Testis (tissue), 3 donors: ENCODE data around the gene CHST8. TPM values are rescaled to one million over a fixed set of nuclear protein-coding genes. Genes with fewer than 3 reads are reported as not detected.

Experiments
- DNase-seq: peaks from one replicate; pipeline ENCODE4 v3.0.0-alpha.2; 2019
- H3K27ac ChIP-seq, 2 donors: fragments of 200-600 bp; sonication (generic); one replicate each; pipeline ENCODE4 v1.5.1; 2019
- H3K27me3 ChIP-seq: fragments of 200-600 bp; sonication (generic); one replicate; pipeline ENCODE4 v1.5.1; 2019
- H3K36me3 ChIP-seq: fragments of 200-600 bp; sonication (generic); one replicate; pipeline ENCODE4 v1.5.1; 2017; ENCODE audit warnings: low read depth; ENCODE audit errors: missing control alignments
- H3K4me1 ChIP-seq: fragments of 200-600 bp; sonication (generic); one replicate; pipeline ENCODE4 v1.5.1; 2019
- H3K4me3 ChIP-seq, 2 donors: fragments of 200-600 bp; sonication (generic); one replicate each; pipeline ENCODE4 v1.5.1; 2017 to 2019
- H3K9me3 ChIP-seq: fragments of 200-600 bp; sonication (generic); one replicate; pipeline ENCODE4 v1.5.1; 2017
- POLR2A ChIP-seq: fragments of 450-650 bp; IDR thresholded peaks from one replicate; pipeline ENCODE4 v1.6.1; 2017; ENCODE audit warnings: antibody characterized with exemption, mild to moderate bottlenecking, moderate library complexity
- WGBS, 2 donors: methylation state at CpG; one replicate each; pipeline ENCODE4 v1.1.5; 2018; 5-methylcytosine and 5-hydroxymethylcytosine counted together
- intact Hi-C: fragments of 100-400 bp; cut with DNase I; formaldehyde crosslinking; loops from one replicate; pipeline ENCODE4 v1.15.1; 2023; ENCODE audit warnings: low total_unique reads
- polyA plus RNA-seq: library from polyadenylated mRNA; stranded (reverse); fragments of 350-450 nt; fragmentation: Illumina TruSeq; extraction: RNeasy Lipid Tissue Mini Kit (QIAGEN cat#74804); gene quantifications from one replicate; pipeline ENCODE4 v1.2.3, GENCODE V29; 2014; ENCODE audit warnings: low read depth, low replicate concordance; ENCODE audit not compliant: insufficient read depth
- total RNA-seq, 2 donors: library from RNA; depleted of rRNA; stranded (reverse); fragments of >200 nt; gene quantifications; one replicate each; pipeline ENCODE4 v1.2.3, GENCODE V29; 2016
- TF ChIP-seq, protein P1 (sequence below), 3 experiments: fragments of 450-650 bp in 2 of 3; fragments of 200-600 bp in 1 of 3; sonication (generic) in 1 of 3; IDR thresholded peaks; one replicate each; pipeline ENCODE4 v1.5.1; 2016 to 2019; ENCODE audit warnings: antibody characterized with exemption in 3 of 3, mild to moderate bottlenecking in 2 of 3, moderate library complexity in 1 of 3

CHST8 gene
- total and polyA plus RNA-seq, 3 donors from 2014 or later: 0.75 to 0.93 (median 0.79) TPM

DNA sequence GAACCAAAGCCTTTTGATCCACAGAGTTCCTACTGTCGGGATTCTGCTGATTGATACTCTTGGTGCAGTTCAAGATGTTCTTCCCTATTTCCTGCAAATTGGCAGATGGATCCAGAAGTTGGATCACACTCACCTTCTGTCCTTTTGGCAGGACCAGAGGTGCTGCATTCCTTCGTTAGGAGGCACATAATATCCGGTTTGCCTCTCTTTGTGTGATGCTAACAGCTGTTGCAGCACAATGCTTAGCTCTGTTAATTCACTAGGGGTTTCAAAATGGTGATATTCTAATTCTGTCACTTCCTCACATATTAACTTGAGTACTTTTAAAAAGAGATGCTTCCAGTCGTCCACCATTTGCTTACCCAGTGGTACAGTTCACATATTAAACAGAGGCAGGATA lies 15.2 kb upstream of the CHST8 start:
- intact Hi-C loops: no loop called here
- DNase-seq: no peak

DNA sequence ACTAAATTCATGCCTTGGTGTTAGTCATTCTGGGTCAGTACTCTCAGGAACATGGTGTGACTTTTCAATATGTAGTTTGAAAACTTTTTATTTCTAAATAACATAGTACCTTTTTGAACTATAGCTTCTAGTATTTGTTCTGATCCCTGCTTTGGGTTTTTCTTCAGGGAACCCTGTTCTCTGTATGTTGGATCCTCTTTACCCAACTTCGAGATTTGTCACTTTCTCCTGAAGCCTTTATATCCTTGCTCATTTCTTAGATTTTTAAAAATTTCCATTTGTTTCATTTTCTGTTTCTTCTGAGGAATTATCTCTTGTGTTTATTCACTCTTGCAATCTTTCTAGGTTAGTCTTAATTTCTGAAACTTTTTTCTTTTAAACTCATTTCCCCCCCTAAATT lies 12.4 kb upstream of the CHST8 start:
- intact Hi-C loops: no loop called here
- no peaks in the 10 kb centered on the region for H3K27me3 ChIP-seq
- no peaks in the 10 kb centered on the region for H3K4me1 ChIP-seq
- H3K27ac ChIP-seq: no peak overlapping the region
- H3K36me3 ChIP-seq: no peaks in the 10 kb centered on the region
- H3K9me3 ChIP-seq: no peaks in the 10 kb centered on the region
- no peak overlapping the region for H3K4me3 ChIP-seq
- 71% methylated on average over 1 of the region's 1 CpG for WGBS, 2 donors
- DNase-seq: no peak
- TF ChIP-seq, protein P1, sequence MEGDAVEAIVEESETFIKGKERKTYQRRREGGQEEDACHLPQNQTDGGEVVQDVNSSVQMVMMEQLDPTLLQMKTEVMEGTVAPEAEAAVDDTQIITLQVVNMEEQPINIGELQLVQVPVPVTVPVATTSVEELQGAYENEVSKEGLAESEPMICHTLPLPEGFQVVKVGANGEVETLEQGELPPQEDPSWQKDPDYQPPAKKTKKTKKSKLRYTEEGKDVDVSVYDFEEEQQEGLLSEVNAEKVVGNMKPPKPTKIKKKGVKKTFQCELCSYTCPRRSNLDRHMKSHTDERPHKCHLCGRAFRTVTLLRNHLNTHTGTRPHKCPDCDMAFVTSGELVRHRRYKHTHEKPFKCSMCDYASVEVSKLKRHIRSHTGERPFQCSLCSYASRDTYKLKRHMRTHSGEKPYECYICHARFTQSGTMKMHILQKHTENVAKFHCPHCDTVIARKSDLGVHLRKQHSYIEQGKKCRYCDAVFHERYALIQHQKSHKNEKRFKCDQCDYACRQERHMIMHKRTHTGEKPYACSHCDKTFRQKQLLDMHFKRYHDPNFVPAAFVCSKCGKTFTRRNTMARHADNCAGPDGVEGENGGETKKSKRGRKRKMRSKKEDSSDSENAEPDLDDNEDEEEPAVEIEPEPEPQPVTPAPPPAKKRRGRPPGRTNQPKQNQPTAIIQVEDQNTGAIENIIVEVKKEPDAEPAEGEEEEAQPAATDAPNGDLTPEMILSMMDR (IDR thresholded peaks at IDR 0.05): no peak
- no peak for TF ChIP-seq POLR2A

More for the DNA sequence above, 15.2 kb upstream of the CHST8 start:
- TF ChIP-seq, protein P1 (IDR thresholded peaks at IDR 0.05): no peak
- no peak for TF ChIP-seq POLR2A
- WGBS, 2 donors: 45 to 63% methylated on average over 4 of the region's 4 CpGs
- no peak overlapping the region for H3K4me3 ChIP-seq
- no peaks in the 10 kb centered on the region for H3K9me3 ChIP-seq
- no peaks in the 10 kb centered on the region for H3K27me3 ChIP-seq
- H3K36me3 ChIP-seq: no peaks in the 10 kb centered on the region
- H3K27ac ChIP-seq: no peak overlapping the region
- no peaks in the 10 kb centered on the region for H3K4me1 ChIP-seq

DNA sequence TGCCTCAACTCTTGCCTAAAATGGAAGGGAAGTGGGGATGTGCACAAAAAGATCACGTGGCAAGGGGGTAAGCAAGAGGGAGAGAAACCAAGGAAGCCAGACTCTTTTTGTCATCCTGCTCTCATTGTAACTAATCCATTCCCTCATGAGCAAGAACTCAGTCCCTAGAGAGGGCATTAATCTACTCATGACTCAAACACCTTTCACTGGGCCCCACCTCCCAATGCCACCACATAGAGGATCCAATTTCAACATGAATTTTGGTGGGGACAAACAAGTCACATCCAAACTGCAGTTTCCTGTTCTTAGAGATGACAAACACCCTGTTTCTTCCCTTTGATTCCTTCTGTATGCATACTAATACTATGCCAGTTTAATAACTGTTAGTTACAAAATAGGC lies 11.2 kb upstream of the CHST8 start:
- H3K9me3 ChIP-seq: no peaks in the 10 kb centered on the region
- no peak overlapping the region for H3K4me3 ChIP-seq
- TF ChIP-seq, protein P1 (IDR thresholded peaks at IDR 0.05): no peak
- TF ChIP-seq POLR2A: no peak
- WGBS, 2 donors: 69 to 70% methylated on average over 1 of the region's 1 CpG
- H3K36me3 ChIP-seq: no peaks in the 10 kb centered on the region
- no peak for DNase-seq
- intact Hi-C loops: no loop called here
- no peaks in the 10 kb centered on the region for H3K27me3 ChIP-seq
- no peaks in the 10 kb centered on the region for H3K4me1 ChIP-seq
- no peak overlapping the region for H3K27ac ChIP-seq

DNA sequence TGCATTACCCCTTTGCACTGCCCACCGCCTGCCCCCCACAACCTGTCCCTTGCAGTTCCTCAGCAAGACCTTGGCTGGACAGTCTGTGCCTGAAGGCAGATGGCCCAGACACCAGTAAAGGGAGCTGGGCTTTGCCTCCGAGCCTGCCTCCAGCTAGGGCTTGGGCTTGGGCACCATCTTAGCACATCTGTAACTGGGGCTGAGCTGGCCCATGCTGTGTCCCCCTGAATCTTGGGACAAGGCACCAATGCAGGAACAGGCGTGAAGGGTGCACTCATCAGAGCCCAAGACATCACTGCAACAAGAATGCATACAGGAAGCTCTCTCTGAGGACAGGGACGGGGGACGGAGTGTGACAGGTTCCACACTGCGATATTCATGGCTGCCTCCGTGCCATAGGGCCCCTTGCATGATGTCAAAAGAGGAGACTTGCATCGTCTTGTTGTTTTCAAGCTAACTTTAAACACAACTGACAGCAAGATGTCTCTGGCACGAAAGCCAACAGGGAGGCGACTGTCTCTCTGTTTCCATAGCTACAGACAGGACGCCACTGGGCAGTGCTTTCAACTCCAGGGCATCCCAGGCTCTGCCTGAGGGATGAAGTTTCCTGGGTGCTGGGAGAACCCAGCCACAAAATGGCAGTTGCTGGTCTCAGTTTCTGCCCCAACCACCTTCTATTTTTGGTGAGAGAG lies 8.7 kb upstream of the CHST8 start:
- no peak for DNase-seq
- Histone ChIP-seq H3K9me3 (no peaks in the 10 kb centered on the region), H3K4me1 (no peaks in the 10 kb centered on the region), H3K36me3 (no peaks in the 10 kb centered on the region), H3K27me3 (no peaks in the 10 kb centered on the region), H3K4me3 (no peak overlapping the region), H3K27ac (no peak overlapping the region)
- TF ChIP-seq, protein P1 (IDR thresholded peaks at IDR 0.05): no peak
- TF ChIP-seq POLR2A: no peak
- 58 to 66% methylated on average over 10 to 11 of the region's 11 CpGs for WGBS, 2 donors
- intact Hi-C loops: no loop called here

DNA sequence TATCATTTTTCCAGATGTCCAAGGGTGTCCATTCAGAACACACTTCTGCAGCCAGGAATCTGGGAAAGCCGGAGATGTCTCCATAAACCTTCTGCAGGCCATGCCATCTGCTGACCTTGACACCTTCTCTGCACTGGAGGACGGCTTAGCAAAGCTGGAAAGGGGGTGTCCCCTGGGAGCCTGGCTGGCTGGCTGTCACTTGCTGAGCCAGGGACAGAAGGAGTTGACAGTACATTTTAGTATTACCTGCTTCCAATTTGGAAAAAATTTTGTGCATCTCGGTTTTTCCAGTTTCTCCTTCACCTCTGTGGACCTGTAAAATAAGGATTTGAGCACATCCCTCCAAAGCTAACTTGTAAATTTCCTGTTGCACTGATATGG lies 8.1 kb upstream of the CHST8 start:
- intact Hi-C loops: no loop called here
- H3K27me3 ChIP-seq: no peaks in the 10 kb centered on the region
- 43 to 51% methylated on average over 3 of the region's 3 CpGs for WGBS, 2 donors
- DNase-seq: no peak
- TF ChIP-seq, protein P1 (IDR thresholded peaks at IDR 0.05): no peak
- TF ChIP-seq POLR2A: no peak
- H3K27ac ChIP-seq: no peak overlapping the region
- H3K4me3 ChIP-seq: no peak overlapping the region
- H3K36me3 ChIP-seq: no peaks in the 10 kb centered on the region
- no peaks in the 10 kb centered on the region for H3K9me3 ChIP-seq
- no peaks in the 10 kb centered on the region for H3K4me1 ChIP-seq
